Osteoblast (primary cell): ENCODE results near the gene NHERF2. TPM values are rescaled to one million over a fixed set of nuclear protein-coding genes. Genes with fewer than 3 reads are reported as not detected.

Source experiments
- DNase-seq: peaks from one replicate; pipeline ENCODE4 v3.0.0; 2011; ENCODE audit warnings: low spot score, mixed read lengths; ENCODE audit not compliant: insufficient read length; ENCODE audit errors: missing footprints
- H2AFZ ChIP-seq: 2 replicates; pipeline ENCODE4 v1.6.0; 2011; ENCODE audit warnings: mild to moderate bottlenecking, low read length
- H3K27ac ChIP-seq: 2 replicates; pipeline ENCODE4 v1.5.1; 2011; ENCODE audit warnings: mild to moderate bottlenecking, low read depth, low read length, moderate library complexity
- H3K27me3 ChIP-seq: 2 replicates; pipeline ENCODE4 v1.6.0; 2012; ENCODE audit warnings: mild to moderate bottlenecking, control low read depth, inconsistent platforms, low read length, moderate library complexity; ENCODE audit not compliant: insufficient read depth
- H3K36me3 ChIP-seq: 2 replicates; pipeline ENCODE4 v1.5.1; 2011; ENCODE audit warnings: mild to moderate bottlenecking, low read length, control low read depth, moderate library complexity; ENCODE audit not compliant: insufficient read depth
- H3K4me1 ChIP-seq: 2 replicates; pipeline ENCODE4 v1.5.1; 2011; ENCODE audit warnings: mild to moderate bottlenecking, low read length, control low read depth, moderate library complexity; ENCODE audit not compliant: insufficient read depth
- H3K4me2 ChIP-seq: 2 replicates; pipeline ENCODE4 v1.6.0; 2011; ENCODE audit warnings: mild to moderate bottlenecking, low read length; ENCODE audit not compliant: insufficient read depth
- H3K4me3 ChIP-seq: fragments of 200-600 bp; sonication (generic); 3 replicates; pipeline ENCODE4 v1.5.1; 2012; ENCODE audit warnings: mild to moderate bottlenecking, low read length, inconsistent platforms; ENCODE audit not compliant: insufficient read depth
- H3K79me2 ChIP-seq: 2 replicates; pipeline ENCODE4 v1.6.0; 2012; ENCODE audit warnings: mild to moderate bottlenecking, low read length, control low read depth, inconsistent platforms; ENCODE audit not compliant: insufficient read depth
- H3K9me3 ChIP-seq: 2 replicates; pipeline ENCODE4 v1.5.1; 2011; ENCODE audit warnings: low read depth, low read length, control low read depth
- H4K20me1 ChIP-seq: 2 replicates; pipeline ENCODE4 v1.6.0; 2012; ENCODE audit warnings: mild to moderate bottlenecking, low read length, control low read depth; ENCODE audit not compliant: insufficient read depth
- CTCF ChIP-seq: IDR thresholded peaks from 2 replicates; pipeline ENCODE4 v1.5.1; 2011; ENCODE audit warnings: mild to moderate bottlenecking, low read depth, low read length, moderate library complexity; ENCODE audit errors: extremely low read depth
- total RNA-seq: library from RNA; depleted of rRNA; stranded (reverse); fragments of >200 nt; gene quantifications from 2 replicates; pipeline ENCODE4 v1.2.3, GENCODE V29; 2012

Gene NHERF2
- total RNA-seq, 1 donor: 33.7 TPM

DNA sequence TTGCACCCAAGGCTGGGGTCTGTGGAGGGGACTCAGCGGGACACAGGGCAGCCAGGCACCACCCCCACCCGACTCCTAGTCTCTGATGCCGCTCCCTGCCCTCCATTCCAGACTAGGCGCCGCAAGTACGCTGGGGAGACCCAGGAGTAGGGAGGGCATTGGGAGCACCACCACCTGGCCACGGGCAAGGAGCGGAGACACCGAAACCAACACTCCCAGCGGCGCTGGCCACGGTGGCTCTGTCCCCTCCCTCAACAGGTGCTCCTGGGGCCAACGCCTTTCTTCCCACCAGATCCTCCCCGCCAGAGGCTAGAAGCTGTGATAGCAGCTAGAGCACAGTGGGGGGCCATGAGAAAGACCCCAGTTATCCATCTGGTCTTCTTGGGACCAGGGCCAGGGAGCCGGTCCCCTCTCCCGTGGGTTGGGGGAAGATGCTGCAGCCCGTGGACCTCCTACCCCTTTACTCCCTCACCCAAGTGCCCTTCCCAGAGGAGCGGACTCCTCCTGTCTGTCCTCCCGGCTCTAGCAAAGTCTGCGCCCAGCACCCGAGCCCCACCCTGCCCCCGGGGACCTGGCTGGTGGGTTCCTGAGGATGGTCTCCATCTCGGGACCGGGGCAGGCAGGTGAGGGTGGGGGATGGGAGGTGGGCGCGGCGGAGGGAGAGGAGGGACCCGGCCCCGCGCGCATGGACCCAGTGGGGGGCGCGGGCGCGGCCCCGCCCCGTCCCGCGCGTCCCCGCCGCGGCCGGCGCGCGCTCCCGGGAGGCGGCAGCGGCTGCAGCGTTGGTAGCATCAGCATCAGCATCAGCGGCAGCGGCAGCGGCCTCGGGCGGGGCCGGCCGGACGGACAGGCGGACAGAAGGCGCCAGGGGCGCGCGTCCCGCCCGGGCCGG, 37.2 kb upstream of the NHERF2 start, which contains the start of gene SYNGR3:
Gene SYNGR3, plus strand, starts transcription at position 762 of the 892 bp plus-strand sequence. CDS start 133 bp downstream, outside the sequence.
- H3K4me1 ChIP-seq: peaks cover 10% of the 10 kb centered on the region
- no peak within 1 kb of the TSS for H3K4me3 ChIP-seq
- H3K36me3 ChIP-seq: peaks cover 11% of the 10 kb centered on the region
- no peak within 1 kb of the TSS for H3K27ac ChIP-seq
- peaks cover 29% of the 10 kb centered on the region for H3K27me3 ChIP-seq
- H2AFZ ChIP-seq: no peak within 1 kb of the TSS
- no peak within 1 kb of the TSS for H3K4me2 ChIP-seq
- H3K79me2 ChIP-seq: peaks cover 12% of the 10 kb centered on the region
- H4K20me1 ChIP-seq: peaks cover 5% of the 10 kb centered on the region
- no peak for TF ChIP-seq CTCF
- DNase-seq: no peak
- no peaks in the 10 kb centered on the region for H3K9me3 ChIP-seq

DNA sequence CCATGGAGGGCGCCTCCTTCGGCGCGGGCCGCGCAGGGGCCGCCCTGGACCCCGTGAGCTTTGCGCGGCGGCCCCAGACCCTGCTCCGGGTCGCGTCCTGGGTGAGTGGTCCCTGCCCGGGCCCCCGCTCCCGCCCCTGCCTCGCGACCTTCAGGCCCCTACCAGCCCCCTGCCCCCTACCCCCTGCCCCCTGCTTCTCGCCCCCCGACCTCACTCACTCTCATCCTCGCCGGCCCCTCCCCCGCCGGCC, 36.7 kb upstream of the NHERF2 start:
- no peak overlapping the region for H3K4me3 ChIP-seq
- DNase-seq: no peak
- H3K4me2 ChIP-seq: no peak overlapping the region

DNA sequence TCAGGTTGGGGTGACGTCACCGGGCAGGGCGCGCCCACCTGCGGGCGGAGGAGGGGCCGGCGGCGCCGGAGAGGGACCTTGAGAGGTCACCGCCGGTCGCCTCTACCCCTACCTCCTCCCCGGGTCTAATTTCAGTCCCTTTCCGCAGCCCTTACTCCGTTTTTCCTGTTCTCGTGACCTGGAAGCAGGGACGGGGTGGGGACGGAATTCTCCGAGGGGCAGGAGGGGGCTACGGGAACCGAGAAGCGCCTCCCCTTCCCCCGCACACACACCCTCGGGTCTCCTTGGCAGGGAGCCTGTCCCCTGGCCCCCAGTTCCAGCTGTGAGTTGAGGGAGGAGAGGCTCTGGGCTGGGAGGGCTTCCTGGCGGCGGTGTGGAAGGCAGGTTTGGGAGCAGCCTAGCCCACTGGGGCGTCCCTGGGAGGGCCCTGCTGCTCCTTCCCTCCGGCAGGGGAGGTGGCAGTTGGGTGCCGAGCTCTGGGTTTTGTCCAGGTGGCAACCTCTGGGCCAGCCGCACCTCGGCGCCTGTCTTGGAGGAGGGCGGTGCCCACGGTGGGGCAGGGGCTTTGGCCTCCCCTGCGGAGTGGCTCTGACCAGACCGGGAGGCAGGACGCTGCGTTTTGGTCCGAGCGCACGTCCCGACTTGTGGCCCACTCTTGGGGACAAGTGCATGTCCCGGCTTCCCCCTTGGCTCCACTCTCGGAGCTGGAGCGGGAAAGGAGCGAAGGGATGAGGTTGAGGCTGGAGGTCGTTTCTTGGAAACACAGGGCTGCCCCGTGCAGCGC, 36.2 kb upstream of the NHERF2 start:
- peaks cover 4% of the 10 kb centered on the region for H3K79me2 ChIP-seq
- no peak overlapping the region for H3K4me3 ChIP-seq
- no peak overlapping the region for H3K4me2 ChIP-seq
- peaks cover 11% of the 10 kb centered on the region for H3K36me3 ChIP-seq
- no peak overlapping the region for H2AFZ ChIP-seq
- no peak for DNase-seq
- no peak overlapping the region for H3K27ac ChIP-seq
- TF ChIP-seq CTCF: no peak
- H3K9me3 ChIP-seq: no peaks in the 10 kb centered on the region
- peaks cover 29% of the 10 kb centered on the region for H3K27me3 ChIP-seq
- peaks cover under 1% of the 10 kb centered on the region for H3K4me1 ChIP-seq
- H4K20me1 ChIP-seq: no peaks in the 10 kb centered on the region

More for the DNA sequence above, 36.7 kb upstream of the NHERF2 start:
- peaks cover 6% of the 10 kb centered on the region for H3K4me1 ChIP-seq
- TF ChIP-seq CTCF: no peak
- H2AFZ ChIP-seq: no peak overlapping the region
- H3K9me3 ChIP-seq: no peaks in the 10 kb centered on the region
- H4K20me1 ChIP-seq: peaks cover under 1% of the 10 kb centered on the region
- peaks cover 9% of the 10 kb centered on the region for H3K79me2 ChIP-seq
- no peak overlapping the region for H3K27ac ChIP-seq
- peaks cover 29% of the 10 kb centered on the region for H3K27me3 ChIP-seq
- peaks cover 11% of the 10 kb centered on the region for H3K36me3 ChIP-seq

GRCh38 chr16:1991135-1991551, 35.6 kb upstream of the NHERF2 start:
- Histone ChIP-seq H4K20me1 (no peaks in the 10 kb centered on the region), H3K4me2 (no peak overlapping the region), H3K79me2 (no peaks in the 10 kb centered on the region), H3K9me3 (no peaks in the 10 kb centered on the region), H3K4me3 (no peak overlapping the region), H3K36me3 (peaks cover 9% of the 10 kb centered on the region), H3K4me1 (no peaks in the 10 kb centered on the region), H2AFZ (no peak overlapping the region), H3K27ac (no peak overlapping the region), H3K27me3 (peaks cover 29% of the 10 kb centered on the region)
- DNase-seq: no peak
- no peak for TF ChIP-seq CTCF
